Breast epithelium (tissue), 3 donors: Measurements from ENCODE around the gene THSD7B.

Experiments used
- CTCF ChIP-seq, 3 donors: fragments of 450-650 bp; IDR thresholded peaks; one replicate each; pipeline ENCODE4 v1.5.1; 2016 to 2017; ENCODE audit warnings: antibody characterized with exemption in 3 of 3, mild to moderate bottlenecking in 3 of 3, moderate library complexity in 3 of 3
- POLR2A ChIP-seq: fragments of 450-650 bp; IDR thresholded peaks from one replicate; pipeline ENCODE4 v1.6.1; 2016; ENCODE audit warnings: antibody characterized with exemption, mild to moderate bottlenecking, moderate library complexity

DNA sequence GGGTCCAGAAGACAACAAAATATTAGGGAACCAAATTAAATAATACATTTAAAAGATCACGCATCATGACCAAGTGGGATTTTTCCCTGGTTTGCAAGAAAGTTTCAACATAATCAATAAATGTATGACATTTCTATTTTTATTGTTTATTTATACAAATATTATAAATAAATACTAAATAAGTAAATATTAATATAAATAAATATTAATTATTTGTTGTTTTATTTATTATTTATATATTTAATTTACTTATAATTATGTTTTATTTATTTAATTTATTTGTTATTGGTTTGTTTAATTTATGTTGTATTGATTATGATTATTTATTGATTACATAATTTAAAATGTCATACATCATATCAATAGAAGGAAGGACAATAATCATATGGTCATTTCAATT is 956.4 kb downstream of the THSD7B start:
- no peak for TF ChIP-seq POLR2A
- no peak for TF ChIP-seq CTCF (IDR thresholded peaks at IDR 0.05)
